ENCODE measurements around the gene DOCK3.

DOCK3 gene

GRCh38 chr3:51392355-51393133, 717.8 kb downstream of the DOCK3 start:
- DNase-seq = no peak

DNA sequence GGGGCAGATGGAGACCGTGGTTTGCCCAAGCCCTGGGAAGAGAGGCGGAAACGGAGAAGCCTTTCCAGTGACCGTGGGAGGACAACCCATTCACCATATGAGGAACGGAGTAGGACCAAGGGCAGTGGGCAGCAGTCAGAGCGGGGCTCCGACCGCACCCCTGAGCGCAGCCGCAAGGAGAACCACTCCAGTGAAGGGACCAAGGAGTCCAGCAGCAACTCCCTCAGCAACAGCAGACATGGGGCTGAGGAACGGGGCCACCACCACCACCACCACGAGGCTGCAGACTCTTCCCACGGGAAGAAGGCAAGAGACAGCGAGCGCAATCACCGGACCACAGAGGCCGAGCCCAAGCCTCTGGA, 718.4 kb downstream of the DOCK3 start:
- DNase-seq = no peak

- no peak for DNase-seq
These were observed 718.8 kb downstream of the DOCK3 start for GRCh38 chr3:51393564-51393963.

GRCh38 chr3:51394541-51394940, 719.8 kb downstream of the DOCK3 start:
- DNase-seq = no peak

GRCh38 chr3:51395493-51396213, 720.9 kb downstream of the DOCK3 start:
- no peak for DNase-seq

GRCh38 chr3:51396401-51396800, 721.7 kb downstream of the DOCK3 start:
- no peak for DNase-seq

DNA sequence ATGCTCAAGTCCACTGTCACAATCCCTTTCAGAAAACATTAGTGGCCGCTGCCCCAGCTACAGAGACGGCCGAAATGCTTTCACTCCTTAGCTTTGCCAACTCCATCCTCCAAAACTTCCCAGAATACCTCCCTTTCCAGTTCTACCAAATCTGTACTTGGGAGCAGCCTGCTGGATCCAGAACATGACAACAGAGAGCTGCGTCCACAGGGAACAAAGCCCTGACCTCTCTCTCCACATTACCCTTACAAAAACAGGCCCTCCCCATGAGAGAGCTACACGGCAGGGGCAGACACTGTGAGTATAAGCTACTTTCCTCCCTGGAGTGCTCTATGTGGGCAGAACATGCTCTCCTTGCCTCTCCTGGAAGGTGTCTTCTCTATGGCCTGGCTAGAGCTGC, 722.7 kb downstream of the DOCK3 start:
- no peak for DNase-seq

DNA sequence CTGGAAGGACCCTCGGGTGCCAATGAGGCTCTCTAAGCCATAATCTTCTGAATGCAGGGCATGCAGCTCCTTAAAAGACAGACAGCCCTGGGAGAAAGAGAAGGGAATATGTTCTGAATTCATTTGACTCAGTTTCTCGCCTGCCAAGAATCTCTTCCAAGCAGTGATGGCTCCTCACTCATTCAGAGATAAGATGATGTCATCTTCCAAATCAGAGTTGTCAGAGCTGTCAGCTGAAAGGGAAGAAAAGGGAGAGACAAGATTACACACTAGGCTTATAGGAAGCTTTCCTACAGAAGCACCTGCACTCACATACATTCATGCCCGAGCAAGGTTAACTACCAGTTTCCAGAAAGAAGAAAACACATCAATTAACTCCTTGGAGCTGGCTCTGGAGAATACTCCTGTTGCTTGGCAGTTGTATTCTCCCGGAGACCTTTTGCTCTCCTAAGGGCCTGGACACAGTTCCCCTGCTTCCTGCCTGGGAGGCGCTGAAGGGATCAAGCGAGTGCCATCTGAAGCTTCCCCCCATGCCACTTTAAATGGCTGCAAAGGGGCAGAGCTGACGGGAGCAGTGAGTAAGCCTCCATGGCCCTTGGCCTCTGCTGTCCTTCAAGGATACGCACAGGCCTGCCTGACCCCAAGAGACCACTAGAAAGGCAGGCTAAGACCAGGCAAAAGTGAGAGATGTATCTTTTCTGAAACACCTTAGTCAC, 724.0 kb downstream of the DOCK3 start:
- DNase-seq = no peak

GRCh38 chr3:51400166-51400565, 725.4 kb downstream of the DOCK3 start:
- no peak for DNase-seq

DNA sequence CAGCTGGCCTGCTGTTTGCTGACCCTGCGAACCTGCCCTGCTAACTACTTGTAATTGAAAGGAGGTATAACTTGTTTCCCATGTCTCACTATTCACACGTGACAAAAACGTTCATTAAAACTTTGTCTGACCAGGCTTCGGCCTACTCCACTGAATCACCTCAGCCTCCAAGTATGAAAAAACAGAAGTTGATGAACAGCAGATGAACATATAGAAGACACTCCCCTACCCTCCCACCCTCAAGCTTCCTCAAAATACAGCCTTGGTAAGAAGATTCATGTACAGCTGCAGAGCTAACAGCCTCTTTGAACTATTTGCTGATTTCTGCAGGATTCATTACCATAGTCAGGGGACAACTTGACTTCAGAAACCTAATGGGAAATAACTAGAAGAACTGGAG, 727.0 kb downstream of the DOCK3 start:
- no peak for DNase-seq

DNA sequence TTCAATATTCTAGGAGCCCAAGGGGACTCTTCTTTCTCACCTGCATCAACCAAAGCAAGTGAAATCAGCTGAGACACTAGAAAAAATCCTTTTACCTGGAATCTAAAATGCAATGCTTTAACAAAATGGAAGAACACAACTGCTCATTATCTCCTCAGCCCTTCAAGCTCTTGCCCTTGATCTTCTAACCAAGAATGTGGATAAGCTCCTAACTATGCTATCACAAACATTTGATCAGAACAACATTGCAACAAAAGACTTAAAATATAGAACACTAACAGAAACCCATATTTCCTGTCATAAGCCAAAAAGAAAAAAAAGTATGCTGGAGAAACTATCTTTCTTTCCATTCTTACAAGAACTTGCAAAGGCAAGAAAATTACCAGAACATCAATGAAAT, 728.9 kb downstream of the DOCK3 start:
- no peak for DNase-seq

DNA sequence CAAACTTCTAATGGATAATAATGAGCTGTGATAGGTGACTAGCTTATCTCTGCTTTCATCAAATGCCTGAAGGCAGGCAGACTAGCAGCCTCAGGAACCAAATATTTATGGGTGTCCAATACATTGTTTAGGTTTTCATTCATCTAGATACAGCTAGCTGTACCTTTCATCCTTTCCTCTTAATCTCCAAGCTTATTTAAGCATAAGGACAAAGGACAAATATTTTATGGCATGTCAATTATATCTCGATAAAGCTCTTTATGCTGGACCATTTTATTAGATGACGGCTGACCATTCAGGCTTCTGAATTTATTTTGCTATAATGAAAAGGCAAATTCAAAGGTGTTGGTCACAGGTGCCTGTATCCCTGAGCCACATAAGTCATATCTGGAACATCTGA, 733.3 kb downstream of the DOCK3 start:
- no peak for DNase-seq

DNA sequence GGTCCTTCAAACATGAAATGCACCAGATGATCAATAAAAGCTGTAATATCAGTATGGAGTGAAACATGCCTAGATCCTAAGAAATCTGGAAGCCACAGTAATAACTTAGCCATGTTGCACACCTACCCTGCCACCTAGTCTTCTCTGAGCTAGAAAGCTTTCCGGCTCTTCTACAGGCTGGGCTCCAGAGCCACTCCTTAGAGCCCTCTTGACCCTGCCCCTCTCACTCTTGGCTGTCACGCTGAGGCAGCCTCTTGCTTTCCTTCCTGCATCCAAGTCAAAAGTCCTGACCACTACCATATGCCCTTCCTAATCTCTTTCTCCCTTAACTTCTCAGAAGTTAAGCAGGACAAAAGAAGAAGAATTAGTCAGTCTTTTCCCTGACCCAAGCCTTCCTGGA, 734.1 kb downstream of the DOCK3 start:
- DNase-seq = no peak

DNA sequence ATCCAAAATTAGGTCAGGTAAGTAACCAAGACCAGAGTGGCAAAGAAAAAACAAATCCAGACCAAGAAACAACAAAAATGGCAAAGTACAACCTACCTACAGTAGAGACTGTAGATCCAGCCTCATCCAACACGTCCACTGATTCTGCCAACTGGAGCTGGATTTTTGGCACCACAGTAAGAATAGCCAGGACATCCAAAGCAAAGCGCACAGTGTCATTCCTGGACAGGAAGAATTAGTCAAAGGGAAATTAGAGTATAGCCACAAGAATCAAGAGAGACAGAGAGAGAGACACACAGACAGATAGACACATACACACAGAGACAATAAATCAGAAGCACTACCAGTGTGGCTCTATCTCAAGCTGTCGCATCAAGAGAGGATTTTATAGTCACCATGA, 747.5 kb downstream of the DOCK3 start:
- no peak for DNase-seq

DNA sequence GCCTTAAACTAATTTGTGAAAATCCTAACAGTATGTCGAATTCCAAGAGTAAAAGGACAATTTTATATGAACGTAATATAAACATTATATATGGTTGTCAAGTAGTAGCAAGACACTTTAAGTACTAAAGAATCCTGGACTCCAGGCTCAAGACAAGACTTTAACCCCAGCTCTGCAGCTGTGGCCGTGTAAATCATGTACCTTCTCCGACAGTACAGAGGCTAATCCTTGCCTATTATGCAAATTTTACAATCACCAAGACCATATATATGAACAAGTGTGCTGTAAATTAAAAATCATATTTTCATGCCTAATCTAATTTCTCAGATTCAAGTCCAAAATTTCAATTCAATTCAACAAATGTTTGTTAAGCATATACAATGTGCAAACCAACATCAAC, 752.2 kb downstream of the DOCK3 start:
- no peak for DNase-seq

DNA sequence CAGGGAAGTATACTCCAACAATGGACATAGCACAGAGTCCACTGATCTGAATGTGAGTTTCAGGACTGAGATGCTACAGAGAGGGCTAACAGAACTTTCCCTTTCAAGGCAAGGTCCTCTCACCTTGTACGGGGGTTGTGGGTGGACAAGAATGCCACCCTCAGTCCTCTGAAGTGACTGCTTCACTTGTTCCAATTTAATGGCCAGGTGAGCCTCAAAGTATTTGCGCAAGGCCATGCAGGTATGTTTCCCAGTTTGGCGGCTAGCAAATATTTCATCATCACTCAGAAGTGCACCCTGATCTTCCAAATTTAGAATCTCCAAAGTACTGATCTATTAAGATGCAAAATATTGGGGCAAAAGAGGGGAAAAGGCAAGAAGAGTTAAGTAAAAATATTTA, 754.4 kb downstream of the DOCK3 start:
- DNase-seq = no peak

Data from activated CD4-positive, CD25-positive, alpha-beta regulatory T cell (primary cell).